ENCODE results near the gene STRA6. TPM values are rescaled to one million over a fixed set of nuclear protein-coding genes. Genes with fewer than 3 reads are reported as not detected.

STRA6 gene
- total RNA-seq, 4 donors from 2014 or later = not detected

DNA sequence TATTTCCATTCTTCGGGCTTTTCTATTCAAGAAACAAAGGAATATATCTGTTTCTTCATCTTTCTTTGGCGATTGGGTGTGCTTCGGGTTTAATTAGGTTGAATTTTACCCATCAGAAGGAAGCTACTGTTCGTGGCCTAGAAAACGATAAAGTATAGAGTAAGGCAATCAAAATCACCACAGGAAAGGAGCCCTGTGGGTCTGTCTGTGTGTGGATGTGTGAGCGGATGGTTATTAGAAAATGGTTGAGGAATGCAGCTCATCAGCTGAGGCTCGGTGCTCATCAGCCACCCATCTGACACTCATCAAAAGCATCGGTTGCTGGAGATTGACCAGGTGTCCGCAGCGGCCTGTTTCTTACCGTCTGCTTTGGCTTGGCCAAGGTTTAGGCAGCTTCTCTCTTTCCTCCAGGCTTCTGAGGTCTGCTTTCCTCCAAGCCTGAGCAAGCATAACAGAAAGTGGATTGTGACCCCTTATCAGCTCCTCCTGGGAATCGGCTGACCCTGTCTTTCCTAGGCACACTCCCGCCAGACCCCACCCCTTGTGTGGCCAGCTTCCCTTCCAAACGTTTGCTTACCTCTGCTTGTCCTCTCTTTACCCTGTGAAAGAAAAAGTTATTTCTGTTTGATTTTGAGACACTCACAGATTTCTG lies 46.7 kb downstream of the STRA6 start:
- H3K9me3 ChIP-seq = no peaks in the 10 kb centered on the region
- TF ChIP-seq POLR2A (IDR thresholded peaks at IDR 0.05) = no peak
- TF ChIP-seq, protein P1, sequence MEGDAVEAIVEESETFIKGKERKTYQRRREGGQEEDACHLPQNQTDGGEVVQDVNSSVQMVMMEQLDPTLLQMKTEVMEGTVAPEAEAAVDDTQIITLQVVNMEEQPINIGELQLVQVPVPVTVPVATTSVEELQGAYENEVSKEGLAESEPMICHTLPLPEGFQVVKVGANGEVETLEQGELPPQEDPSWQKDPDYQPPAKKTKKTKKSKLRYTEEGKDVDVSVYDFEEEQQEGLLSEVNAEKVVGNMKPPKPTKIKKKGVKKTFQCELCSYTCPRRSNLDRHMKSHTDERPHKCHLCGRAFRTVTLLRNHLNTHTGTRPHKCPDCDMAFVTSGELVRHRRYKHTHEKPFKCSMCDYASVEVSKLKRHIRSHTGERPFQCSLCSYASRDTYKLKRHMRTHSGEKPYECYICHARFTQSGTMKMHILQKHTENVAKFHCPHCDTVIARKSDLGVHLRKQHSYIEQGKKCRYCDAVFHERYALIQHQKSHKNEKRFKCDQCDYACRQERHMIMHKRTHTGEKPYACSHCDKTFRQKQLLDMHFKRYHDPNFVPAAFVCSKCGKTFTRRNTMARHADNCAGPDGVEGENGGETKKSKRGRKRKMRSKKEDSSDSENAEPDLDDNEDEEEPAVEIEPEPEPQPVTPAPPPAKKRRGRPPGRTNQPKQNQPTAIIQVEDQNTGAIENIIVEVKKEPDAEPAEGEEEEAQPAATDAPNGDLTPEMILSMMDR (IDR thresholded peaks at IDR 0.05) = no peak
- no peak overlapping the region for H3K27ac ChIP-seq
- H3K4me3 ChIP-seq (replicated peaks in 1 of 3) = no peak overlapping the region
- no peaks in the 10 kb centered on the region for H3K36me3 ChIP-seq
- intact Hi-C loops (cut with DNase I) = no loop called here
- WGBS, 2 donors = 80 to 81% methylated on average over 14 of the region's 14 CpGs
- H3K4me1 ChIP-seq = peaks cover 0 to 8% of the 10 kb centered on the region in 2 donors
- no peak for DNase-seq
- no peaks in the 10 kb centered on the region for H3K27me3 ChIP-seq

DNA sequence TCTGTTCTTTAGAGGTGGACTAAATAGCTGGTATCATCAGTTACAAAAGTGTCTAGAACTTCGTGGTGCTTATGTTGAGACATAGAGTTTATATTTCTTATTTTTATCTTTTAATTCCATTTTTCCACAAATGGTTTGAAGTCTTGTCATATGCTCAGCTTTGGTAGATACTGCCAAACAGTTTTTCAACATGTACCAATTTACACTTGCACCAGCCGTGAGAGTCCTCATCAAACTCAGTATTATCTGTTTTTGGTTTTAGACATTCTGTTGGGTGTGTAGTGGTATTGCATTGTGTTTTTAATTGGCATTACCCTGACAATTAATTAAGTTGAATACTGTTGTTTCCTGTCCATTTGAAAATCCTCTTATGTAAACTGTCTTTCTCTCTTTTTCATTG lies 55.5 kb downstream of the STRA6 start:
- 66 to 72% methylated on average over 2 of the region's 2 CpGs for WGBS, 2 donors
- no peak overlapping the region for H3K27ac ChIP-seq
- no peaks in the 10 kb centered on the region for H3K36me3 ChIP-seq
- no peak overlapping the region for H3K4me3 ChIP-seq (replicated peaks in 1 of 3)
- H3K9me3 ChIP-seq = no peaks in the 10 kb centered on the region
- H3K4me1 ChIP-seq = no peaks in the 10 kb centered on the region
- intact Hi-C loops (cut with DNase I) = no loop called here
- TF ChIP-seq, protein P1 (IDR thresholded peaks at IDR 0.05) = no peak
- no peak for TF ChIP-seq POLR2A (IDR thresholded peaks at IDR 0.05)
- no peaks in the 10 kb centered on the region for H3K27me3 ChIP-seq
- no peak for DNase-seq

DNA sequence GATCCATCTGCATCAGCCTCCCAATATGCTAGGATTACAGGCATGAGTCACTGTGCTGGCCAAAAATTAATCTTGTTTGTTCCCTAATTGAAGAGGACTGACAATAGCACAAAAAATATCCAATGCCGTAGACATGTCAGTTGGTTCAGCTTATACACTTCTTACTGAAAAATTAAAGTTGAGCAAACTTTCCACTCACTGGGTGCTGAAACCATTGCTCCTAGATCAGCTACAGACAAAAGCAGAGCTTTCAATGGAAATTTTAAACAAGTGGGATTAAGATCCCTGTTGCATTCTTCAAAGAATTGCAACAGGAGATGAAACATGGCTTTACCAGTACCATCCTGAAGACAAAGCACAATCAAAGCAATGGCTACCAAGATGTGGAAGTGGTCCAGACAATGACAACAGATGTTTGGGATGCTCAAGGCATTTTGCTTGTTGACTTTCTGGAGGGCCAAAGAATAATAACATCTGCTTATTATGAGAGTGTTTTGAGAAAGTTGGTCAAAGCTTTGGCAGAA lies 56.2 kb downstream of the STRA6 start:
- no peak for TF ChIP-seq POLR2A (IDR thresholded peaks at IDR 0.05)
- TF ChIP-seq, protein P1 (IDR thresholded peaks at IDR 0.05) = no peak
- DNase-seq = no peak
- H3K27me3 ChIP-seq = no peaks in the 10 kb centered on the region
- intact Hi-C loops (cut with DNase I) = no loop called here
- no peaks in the 10 kb centered on the region for H3K36me3 ChIP-seq
- no peak overlapping the region for H3K27ac ChIP-seq
- H3K4me3 ChIP-seq (replicated peaks in 1 of 3) = no peak overlapping the region
- H3K9me3 ChIP-seq = no peaks in the 10 kb centered on the region
- H3K4me1 ChIP-seq = no peaks in the 10 kb centered on the region
- WGBS, 2 donors = 80 to 96% methylated on average over 1 of the region's 1 CpG

DNA sequence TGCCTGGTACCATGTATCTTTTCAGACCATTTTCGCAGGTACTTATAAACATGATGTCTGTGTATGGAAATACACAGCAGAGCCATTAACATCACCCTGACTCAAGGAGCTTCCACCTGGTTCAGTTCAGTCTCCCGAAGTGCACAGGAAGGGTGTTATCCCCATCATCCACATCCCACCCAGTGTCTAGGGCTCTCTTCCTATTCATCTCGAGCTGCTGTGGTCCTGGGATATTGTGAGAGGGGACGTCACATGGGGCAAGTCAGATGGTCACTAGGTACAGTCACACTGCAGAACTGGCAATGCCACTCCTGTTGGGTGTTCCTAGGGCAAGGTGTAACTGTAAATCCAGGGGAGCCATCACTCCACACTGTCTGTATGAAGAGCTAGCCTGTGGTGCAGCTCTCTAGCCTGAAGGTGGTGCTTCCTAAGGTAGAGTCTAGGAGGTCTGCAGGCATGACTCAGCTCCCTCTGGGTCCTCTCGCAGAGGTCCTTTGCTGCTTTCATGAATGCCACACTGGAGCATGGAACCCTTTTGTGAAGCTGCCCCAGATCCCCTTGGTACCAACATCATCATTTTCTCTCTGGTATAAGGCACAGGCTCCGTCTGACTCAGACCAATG lies 58.3 kb downstream of the STRA6 start:
- 78 to 87% methylated on average over 6 of the region's 6 CpGs for WGBS, 2 donors
- Histone ChIP-seq H3K27ac (no peak overlapping the region), H3K36me3 (no peaks in the 10 kb centered on the region), H3K4me1 (no peaks in the 10 kb centered on the region), H3K4me3 (replicated peaks in 1 of 3) (no peak overlapping the region), H3K9me3 (no peaks in the 10 kb centered on the region), H3K27me3 (no peaks in the 10 kb centered on the region)
- intact Hi-C loops (cut with DNase I) = no loop called here
- DNase-seq = no peak
- no peak for TF ChIP-seq POLR2A (IDR thresholded peaks at IDR 0.05)
- TF ChIP-seq, protein P1 (IDR thresholded peaks at IDR 0.05) = no peak

DNA sequence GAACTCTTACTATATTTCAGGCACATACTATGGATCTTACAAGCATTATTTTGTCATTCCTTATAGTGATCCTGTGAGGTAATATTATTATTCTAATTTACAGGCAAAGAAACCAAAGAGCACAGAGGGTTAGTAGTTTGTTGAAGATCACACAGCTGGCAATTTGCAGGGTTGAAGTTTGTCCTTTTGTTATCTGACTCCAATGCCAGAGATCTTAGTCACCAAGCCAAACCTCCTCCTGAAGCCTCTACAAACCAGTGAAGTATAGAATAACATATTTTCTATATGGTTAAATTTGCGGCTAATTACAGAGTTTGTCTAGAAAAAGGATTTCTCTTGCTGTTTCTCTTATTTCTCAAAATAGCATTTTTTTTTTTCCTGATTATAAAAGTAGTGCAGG lies 61.0 kb downstream of the STRA6 start:
- no peak for DNase-seq
- H3K27ac ChIP-seq = no peak overlapping the region
- H3K4me1 ChIP-seq = peaks cover 5 to 13% of the 10 kb centered on the region in 2 donors
- H3K27me3 ChIP-seq = no peaks in the 10 kb centered on the region
- H3K4me3 ChIP-seq (replicated peaks in 1 of 3) = no peak overlapping the region
- TF ChIP-seq, protein P1 (IDR thresholded peaks at IDR 0.05) = no peak
- no peak for TF ChIP-seq POLR2A (IDR thresholded peaks at IDR 0.05)
- no peaks in the 10 kb centered on the region for H3K9me3 ChIP-seq
- intact Hi-C loops (cut with DNase I) = no loop called here
- 94 to 96% methylated on average over 1 of the region's 1 CpG for WGBS, 2 donors
- no peaks in the 10 kb centered on the region for H3K36me3 ChIP-seq

Measured in thyroid gland (tissue), 4 donors.